PC-3 (cell line): Measurements from ENCODE around the gene DNAJC25.

ENCODE experiments used
- CTCF ChIP-seq: fragments of 300-600 bp; sonication (generic); conservative IDR thresholded peaks from 2 replicates; pipeline ENCODE4 v1.5.1; 2017; ENCODE audit warnings: antibody characterized with exemption, low read depth, mild to moderate bottlenecking, low read length
- EZH2phosphoT487 ChIP-seq: fragments of 300-600 bp; sonication (generic); IDR thresholded peaks from 2 replicates; pipeline ENCODE4 v1.6.1; 2018; ENCODE audit warnings: mild to moderate bottlenecking, antibody characterized with exemption, low read length, borderline replicate concordance

GRCh38 chr9:111630182-111630963, 761 bp upstream of the DNAJC25 start:
- TF ChIP-seq CTCF (no peak), EZH2phosphoT487 (no peak)
